Endothelial cell of umbilical vein (primary cell): ENCODE results near the gene IRF1.

ENCODE experiments used
- CTCF ChIP-seq, 2 donors: IDR thresholded peaks; 1 replicate in 1 of 2; 2 replicates in 1 of 2; pipeline ENCODE4 v1.5.1; 2011; ENCODE audit warnings: low read length in 2 of 2, mild to moderate bottlenecking in 2 of 2, moderate library complexity in 2 of 2, control low read depth in 1 of 2, inconsistent platforms in 1 of 2, low read depth in 1 of 2; ENCODE audit not compliant: insufficient read depth in 1 of 2; ENCODE audit errors: extremely low read depth in 1 of 2
- FOS ChIP-seq: IDR thresholded peaks from 2 replicates; pipeline ENCODE4 v1.6.1; 2011; ENCODE audit warnings: mild to moderate bottlenecking, low read length, moderate library complexity, borderline replicate concordance; ENCODE audit not compliant: insufficient read depth
- MYC ChIP-seq: IDR thresholded peaks from one replicate; pipeline ENCODE4 v1.6.1; 2011; ENCODE audit warnings: mild to moderate bottlenecking, low read depth, low read length
- POLR2AphosphoS5 ChIP-seq: IDR thresholded peaks from 2 replicates; pipeline ENCODE4 v1.6.1; 2012; ENCODE audit warnings: low read depth, mild to moderate bottlenecking, control low read depth, low read length, moderate library complexity; ENCODE audit not compliant: insufficient read depth
- TF ChIP-seq, protein P1 (sequence below): IDR thresholded peaks from 2 replicates; pipeline ENCODE4 v1.6.1; 2011; ENCODE audit not compliant: insufficient read depth, insufficient read length

- TF ChIP-seq FOS (no peak), MYC (no peak), POLR2AphosphoS5 (no peak), CTCF (IDR thresholded peaks at IDR 0.05; ENCODE audit: extremely low read depth in 1 of 2, insufficient read depth in 1 of 2, low read depth in 1 of 2, low read length in 2 of 2) (no peak)
- TF ChIP-seq, protein P1, sequence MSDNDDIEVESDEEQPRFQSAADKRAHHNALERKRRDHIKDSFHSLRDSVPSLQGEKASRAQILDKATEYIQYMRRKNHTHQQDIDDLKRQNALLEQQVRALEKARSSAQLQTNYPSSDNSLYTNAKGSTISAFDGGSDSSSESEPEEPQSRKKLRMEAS: no peak
Measured at GRCh38 chr5:132437604-132438266, 52.8 kb downstream of the IRF1 start.
